HepG2 (cell line): ENCODE measurements around the gene VAMP5. TPM values are rescaled to one million over a fixed set of nuclear protein-coding genes. Genes with fewer than 3 reads are reported as not detected.

Experiments used
- AKAP8 ChIP-seq: sonication (generic); formaldehyde crosslinking; IDR thresholded peaks from 2 replicates; pipeline ENCODE4 v1.5.1; 2020; ENCODE audit warnings: mild to moderate bottlenecking, missing genetic modification reagents
- CCAR2 ChIP-seq: fragments of 200-400 bp; formaldehyde crosslinking; optimal IDR thresholded peaks from 2 replicates; pipeline ENCODE3; 2018; ENCODE audit warnings: low read depth, mild to moderate bottlenecking, low read length, moderate library complexity
- CENPBD1 ChIP-seq: sonication (generic); formaldehyde crosslinking; IDR thresholded peaks from 2 replicates; pipeline ENCODE4 v1.8.0; 2022; ENCODE audit warnings: missing genetic modification reagents, low read depth, mild to moderate bottlenecking, borderline replicate concordance
- ESRRA ChIP-seq: sonication (generic); formaldehyde crosslinking; IDR thresholded peaks from 2 replicates; pipeline ENCODE4 v1.5.1; 2020; ENCODE audit warnings: mild to moderate bottlenecking, low read depth, missing genetic modification reagents
- FOXM1 ChIP-seq: sonication (generic); formaldehyde crosslinking; IDR thresholded peaks from 2 replicates; pipeline ENCODE4 v1.5.0; 2020; ENCODE audit warnings: missing genetic modification reagents
- KLF13 ChIP-seq: sonication (generic); formaldehyde crosslinking; IDR thresholded peaks from 2 replicates; pipeline ENCODE4 v1.4.0; 2020; ENCODE audit warnings: mild to moderate bottlenecking, missing genetic modification reagents
- MAFF ChIP-seq: IDR thresholded peaks from 2 replicates; pipeline ENCODE4 v1.6.1; 2011; ENCODE audit warnings: low read depth, low read length, improper control_type of control experiment
- MED1 ChIP-seq: sonication (generic); formaldehyde crosslinking; IDR thresholded peaks from 2 replicates; pipeline ENCODE4 v1.4.0; 2020; ENCODE audit warnings: missing genetic modification reagents
- NKX3-1 ChIP-seq: sonication (generic); formaldehyde crosslinking; IDR thresholded peaks from 2 replicates; pipeline ENCODE4 v1.5.0; 2020; ENCODE audit warnings: missing genetic modification reagents
- RFXANK ChIP-seq: IDR thresholded peaks from 2 replicates; pipeline ENCODE4 v1.6.1; 2016
- SAP130 ChIP-seq: IDR thresholded peaks from 2 replicates; pipeline ENCODE4 v1.6.1; 2016; ENCODE audit warnings: low read depth
- SOX5 ChIP-seq: IDR thresholded peaks from 2 replicates; pipeline ENCODE4 v1.6.1; 2016; ENCODE audit warnings: borderline replicate concordance
- TRIM24 ChIP-seq: sonication (generic); formaldehyde crosslinking; IDR thresholded peaks from 2 replicates; pipeline ENCODE4 v1.8.0; 2022; ENCODE audit warnings: mild to moderate bottlenecking, missing genetic modification reagents
- ZFP36L1 ChIP-seq: sonication (generic); formaldehyde crosslinking; IDR thresholded peaks from 2 replicates; pipeline ENCODE4 v1.8.0; 2022; ENCODE audit warnings: mild to moderate bottlenecking, missing genetic modification reagents, moderate library complexity
- ZNF20 ChIP-seq: sonication (generic); formaldehyde crosslinking; IDR thresholded peaks from 2 replicates; pipeline ENCODE4 v1.4.0; 2020; ENCODE audit warnings: mild to moderate bottlenecking, moderate library complexity, missing genetic modification reagents
- ZNF460 ChIP-seq: sonication (generic); formaldehyde crosslinking; IDR thresholded peaks from 2 replicates; pipeline ENCODE4 v1.5.1; 2020; ENCODE audit warnings: missing genetic modification reagents, mild to moderate bottlenecking, borderline replicate concordance
- polyA plus RNA-seq, 8 experiments: library from polyadenylated mRNA; depleted of rRNA in 3 of 8; stranded (reverse) in 7 of 8; unstranded in 1 of 8; fragments of >200 nt; fragmentation: Illumina TruSeq in 4 of 8; extraction: Trizol in 4 of 8; gene quantifications; 2 replicates each; pipeline versions ENCODE4 v1.2.1 to v1.2.3, GENCODE V29; 2011 to 2016; ENCODE audit warnings: low read depth in 4 of 8, missing spikeins in 1 of 8, mixed read lengths in 1 of 8; ENCODE audit not compliant: insufficient read depth in 1 of 8
- total RNA-seq, 5 experiments: library from RNA; depleted of rRNA; stranded (reverse); fragments of >200 nt; fragmentation: Illumina TruSeq; extraction: Trizol; gene quantifications; 2 replicates each; pipeline ENCODE4 v1.2.3, GENCODE V29; 2016; ENCODE audit warnings: low read depth in 1 of 5
- TF ChIP-seq, protein P1 (sequence below): sonication (generic); formaldehyde crosslinking; IDR thresholded peaks from 2 replicates; pipeline ENCODE4 v1.8.0; 2022; ENCODE audit warnings: mild to moderate bottlenecking, missing genetic modification reagents, borderline replicate concordance
- TF ChIP-seq, protein P2 (sequence below): sonication (generic); formaldehyde crosslinking; IDR thresholded peaks from 2 replicates; pipeline ENCODE4 v1.4.0; 2020; ENCODE audit warnings: missing genetic modification reagents
- TF ChIP-seq, protein P3 (sequence below): sonication (generic); formaldehyde crosslinking; IDR thresholded peaks from 2 replicates; pipeline ENCODE4 v1.9.0; 2021; ENCODE audit warnings: missing genetic modification reagents, mild to moderate bottlenecking, borderline replicate concordance
- TF ChIP-seq, protein P4 (sequence below): sonication (generic); formaldehyde crosslinking; IDR thresholded peaks from 2 replicates; pipeline ENCODE4 v1.4.0; 2020; ENCODE audit warnings: missing genetic modification reagents

VAMP5 gene
- total and polyA plus RNA-seq, 2 of the 13 experiments (the other 11 are each of a cell fraction or from before 2014, with no cell fraction given), result 7.2 to 56.7 TPM

DNA sequence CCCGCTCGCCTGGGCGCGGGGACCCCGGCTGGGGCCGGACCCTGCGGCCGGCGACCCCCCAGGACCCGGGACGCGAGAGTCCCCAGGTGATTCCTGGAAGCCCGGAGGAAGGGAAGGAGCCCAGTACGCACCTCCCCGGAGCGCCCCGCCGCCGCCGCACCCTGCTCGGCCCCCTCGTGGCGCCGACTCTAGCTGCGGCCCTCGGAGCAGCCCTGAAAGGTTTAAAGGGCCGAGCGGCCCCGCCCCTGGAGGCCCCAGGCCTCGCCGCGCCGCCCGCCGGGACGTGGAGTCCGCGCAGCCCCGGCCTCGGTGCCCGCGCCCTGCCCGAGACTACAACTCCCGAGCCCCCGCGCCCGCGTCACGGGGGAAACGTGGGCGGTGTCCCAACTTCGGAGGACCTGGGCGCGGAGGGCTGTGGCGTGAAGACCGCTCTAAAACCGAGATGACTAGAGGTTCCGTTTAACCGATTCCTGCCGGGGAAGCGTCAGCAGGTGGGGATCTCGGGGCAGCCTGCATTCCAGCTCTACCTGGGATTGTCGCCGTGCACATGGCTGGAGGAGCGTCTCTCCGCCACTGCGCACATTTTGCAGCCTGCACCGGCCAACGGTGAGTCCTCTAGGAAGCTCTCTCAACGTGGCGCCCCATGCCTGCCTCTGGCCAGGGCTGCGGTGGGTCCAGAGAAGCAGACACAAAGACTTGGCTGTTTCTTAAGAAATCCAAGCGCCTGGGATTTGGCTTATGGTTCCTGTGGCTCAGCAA is 18.4 kb downstream of the VAMP5 start, which contains the start of gene TMEM150A (continued):
- TF ChIP-seq ESRRA (no peak; the same call in none of the 2 replicates), KLF13 (0 out of 2 replicates have a peak, but pooled peaks have one; percentile 88), CENPBD1 (CRISPR knock-in tag) (no peak; the same call in 1 of the 2 replicates), FOXM1 (CRISPR knock-in tag) (no peak), ZFP36L1 (CRISPR knock-in tag) (no peak), SOX5 (CRISPR knock-in tag) (no peak), TRIM24 (CRISPR knock-in tag) (no peak), RFXANK (CRISPR knock-in tag) (no peak), SAP130 (peak; percentile 89), NKX3-1 (peak; percentile 32; the same call in 1 of the 2 replicates), AKAP8 (CRISPR knock-in tag) (no peak; the same call in none of the 2 replicates), CCAR2 (no peak), MED1 (peak; percentile 61), ZNF20 (CRISPR knock-in tag) (no peak), ZNF460 (CRISPR knock-in tag) (no peak), MAFF (no peak)
- TF ChIP-seq, protein P1, sequence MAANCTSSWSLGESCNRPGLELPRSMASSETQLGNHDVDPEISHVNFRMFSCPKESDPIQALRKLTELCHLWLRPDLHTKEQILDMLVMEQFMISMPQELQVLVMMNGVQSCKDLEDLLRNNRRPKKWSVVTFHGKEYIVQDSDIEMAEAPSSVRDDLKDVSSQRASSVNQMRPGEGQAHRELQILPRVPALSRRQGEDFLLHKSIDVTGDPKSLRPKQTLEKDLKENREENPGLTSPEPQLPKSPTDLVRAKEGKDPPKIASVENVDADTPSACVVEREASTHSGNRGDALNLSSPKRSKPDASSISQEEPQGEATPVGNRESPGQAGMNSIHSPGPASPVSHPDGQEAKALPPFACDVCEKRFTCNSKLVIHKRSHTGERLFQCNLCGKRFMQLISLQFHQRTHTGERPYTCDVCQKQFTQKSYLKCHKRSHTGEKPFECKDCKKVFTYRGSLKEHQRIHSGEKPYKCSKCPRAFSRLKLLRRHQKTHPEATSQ (CRISPR knock-in tag), result no peak
- TF ChIP-seq, protein P2, sequence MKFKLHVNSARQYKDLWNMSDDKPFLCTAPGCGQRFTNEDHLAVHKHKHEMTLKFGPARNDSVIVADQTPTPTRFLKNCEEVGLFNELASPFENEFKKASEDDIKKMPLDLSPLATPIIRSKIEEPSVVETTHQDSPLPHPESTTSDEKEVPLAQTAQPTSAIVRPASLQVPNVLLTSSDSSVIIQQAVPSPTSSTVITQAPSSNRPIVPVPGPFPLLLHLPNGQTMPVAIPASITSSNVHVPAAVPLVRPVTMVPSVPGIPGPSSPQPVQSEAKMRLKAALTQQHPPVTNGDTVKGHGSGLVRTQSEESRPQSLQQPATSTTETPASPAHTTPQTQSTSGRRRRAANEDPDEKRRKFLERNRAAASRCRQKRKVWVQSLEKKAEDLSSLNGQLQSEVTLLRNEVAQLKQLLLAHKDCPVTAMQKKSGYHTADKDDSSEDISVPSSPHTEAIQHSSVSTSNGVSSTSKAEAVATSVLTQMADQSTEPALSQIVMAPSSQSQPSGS (CRISPR knock-in tag), result peak; percentile 48
- TF ChIP-seq, protein P3, sequence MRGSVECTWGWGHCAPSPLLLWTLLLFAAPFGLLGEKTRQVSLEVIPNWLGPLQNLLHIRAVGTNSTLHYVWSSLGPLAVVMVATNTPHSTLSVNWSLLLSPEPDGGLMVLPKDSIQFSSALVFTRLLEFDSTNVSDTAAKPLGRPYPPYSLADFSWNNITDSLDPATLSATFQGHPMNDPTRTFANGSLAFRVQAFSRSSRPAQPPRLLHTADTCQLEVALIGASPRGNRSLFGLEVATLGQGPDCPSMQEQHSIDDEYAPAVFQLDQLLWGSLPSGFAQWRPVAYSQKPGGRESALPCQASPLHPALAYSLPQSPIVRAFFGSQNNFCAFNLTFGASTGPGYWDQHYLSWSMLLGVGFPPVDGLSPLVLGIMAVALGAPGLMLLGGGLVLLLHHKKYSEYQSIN (CRISPR knock-in tag), result no peak
- TF ChIP-seq, protein P4, sequence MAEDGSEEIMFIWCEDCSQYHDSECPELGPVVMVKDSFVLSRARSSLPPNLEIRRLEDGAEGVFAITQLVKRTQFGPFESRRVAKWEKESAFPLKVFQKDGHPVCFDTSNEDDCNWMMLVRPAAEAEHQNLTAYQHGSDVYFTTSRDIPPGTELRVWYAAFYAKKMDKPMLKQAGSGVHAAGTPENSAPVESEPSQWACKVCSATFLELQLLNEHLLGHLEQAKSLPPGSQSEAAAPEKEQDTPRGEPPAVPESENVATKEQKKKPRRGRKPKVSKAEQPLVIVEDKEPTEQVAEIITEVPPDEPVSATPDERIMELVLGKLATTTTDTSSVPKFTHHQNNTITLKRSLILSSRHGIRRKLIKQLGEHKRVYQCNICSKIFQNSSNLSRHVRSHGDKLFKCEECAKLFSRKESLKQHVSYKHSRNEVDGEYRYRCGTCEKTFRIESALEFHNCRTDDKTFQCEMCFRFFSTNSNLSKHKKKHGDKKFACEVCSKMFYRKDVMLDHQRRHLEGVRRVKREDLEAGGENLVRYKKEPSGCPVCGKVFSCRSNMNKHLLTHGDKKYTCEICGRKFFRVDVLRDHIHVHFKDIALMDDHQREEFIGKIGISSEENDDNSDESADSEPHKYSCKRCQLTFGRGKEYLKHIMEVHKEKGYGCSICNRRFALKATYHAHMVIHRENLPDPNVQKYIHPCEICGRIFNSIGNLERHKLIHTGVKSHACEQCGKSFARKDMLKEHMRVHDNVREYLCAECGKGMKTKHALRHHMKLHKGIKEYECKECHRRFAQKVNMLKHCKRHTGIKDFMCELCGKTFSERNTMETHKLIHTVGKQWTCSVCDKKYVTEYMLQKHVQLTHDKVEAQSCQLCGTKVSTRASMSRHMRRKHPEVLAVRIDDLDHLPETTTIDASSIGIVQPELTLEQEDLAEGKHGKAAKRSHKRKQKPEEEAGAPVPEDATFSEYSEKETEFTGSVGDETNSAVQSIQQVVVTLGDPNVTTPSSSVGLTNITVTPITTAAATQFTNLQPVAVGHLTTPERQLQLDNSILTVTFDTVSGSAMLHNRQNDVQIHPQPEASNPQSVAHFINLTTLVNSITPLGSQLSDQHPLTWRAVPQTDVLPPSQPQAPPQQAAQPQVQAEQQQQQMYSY (CRISPR knock-in tag), result no peak; the same call in 1 of the 2 replicates
